ENCODE results near the gene DUSP28. TPM values are rescaled to one million over a fixed set of nuclear protein-coding genes. Genes with fewer than 3 reads are reported as not detected.

Gene DUSP28
- total and polyA plus RNA-seq, 2 of the 13 experiments (the other 11 are each of a cell fraction or from before 2014, with no cell fraction given) = 5.2 to 8.6 TPM

DNA sequence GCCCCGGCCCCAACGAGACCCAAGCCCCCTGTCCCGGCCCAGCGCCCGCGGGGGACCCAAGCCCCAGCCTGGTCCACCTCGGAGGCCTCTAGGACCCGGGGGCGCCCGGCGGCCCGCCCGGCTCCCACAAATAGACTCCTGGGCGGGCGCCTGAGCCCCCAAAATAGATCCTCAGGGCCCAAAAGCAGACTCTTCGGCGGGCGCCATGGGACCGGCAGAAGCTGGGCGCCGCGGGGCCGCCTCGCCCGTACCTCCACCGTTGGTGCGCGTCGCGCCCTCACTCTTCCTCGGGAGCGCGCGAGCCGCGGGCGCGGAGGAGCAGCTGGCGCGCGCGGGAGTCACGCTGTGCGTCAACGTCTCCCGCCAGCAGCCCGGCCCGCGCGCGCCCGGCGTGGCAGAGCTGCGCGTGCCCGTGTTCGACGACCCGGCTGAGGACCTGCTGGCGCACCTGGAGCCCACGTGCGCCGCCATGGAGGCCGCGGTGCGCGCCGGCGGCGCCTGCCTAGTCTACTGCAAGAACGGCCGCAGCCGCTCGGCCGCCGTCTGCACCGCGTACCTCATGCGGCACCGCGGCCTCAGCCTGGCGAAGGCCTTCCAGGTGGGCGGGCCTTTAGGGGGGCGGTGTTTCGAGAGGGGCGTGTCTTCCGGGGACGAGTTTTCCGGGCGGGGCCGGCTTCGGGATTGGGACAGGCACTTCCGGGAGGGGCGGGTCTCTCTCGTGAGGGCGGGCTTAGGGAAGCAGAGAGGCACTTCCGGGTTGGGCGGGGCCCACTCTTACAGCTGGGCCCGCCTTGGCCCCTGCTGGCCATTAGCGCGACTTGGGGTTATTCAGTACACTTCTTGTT, 545 bp downstream of the DUSP28 start (continued):
- TF ChIP-seq, protein P1, sequence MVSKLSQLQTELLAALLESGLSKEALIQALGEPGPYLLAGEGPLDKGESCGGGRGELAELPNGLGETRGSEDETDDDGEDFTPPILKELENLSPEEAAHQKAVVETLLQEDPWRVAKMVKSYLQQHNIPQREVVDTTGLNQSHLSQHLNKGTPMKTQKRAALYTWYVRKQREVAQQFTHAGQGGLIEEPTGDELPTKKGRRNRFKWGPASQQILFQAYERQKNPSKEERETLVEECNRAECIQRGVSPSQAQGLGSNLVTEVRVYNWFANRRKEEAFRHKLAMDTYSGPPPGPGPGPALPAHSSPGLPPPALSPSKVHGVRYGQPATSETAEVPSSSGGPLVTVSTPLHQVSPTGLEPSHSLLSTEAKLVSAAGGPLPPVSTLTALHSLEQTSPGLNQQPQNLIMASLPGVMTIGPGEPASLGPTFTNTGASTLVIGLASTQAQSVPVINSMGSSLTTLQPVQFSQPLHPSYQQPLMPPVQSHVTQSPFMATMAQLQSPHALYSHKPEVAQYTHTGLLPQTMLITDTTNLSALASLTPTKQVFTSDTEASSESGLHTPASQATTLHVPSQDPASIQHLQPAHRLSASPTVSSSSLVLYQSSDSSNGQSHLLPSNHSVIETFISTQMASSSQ (IDR thresholded peaks at IDR 0.05; ENCODE audit: low read depth) = no peak
- TF ChIP-seq, protein P1 (CRISPR knock-in tag; IDR thresholded peaks at IDR 0.05; ENCODE audit: borderline replicate concordance) = peak; percentile 54
- TF ChIP-seq HNRNPUL1 (IDR thresholded peaks at IDR 0.05; ENCODE audit: low read depth, low read length) (no peak), ZNF225 (CRISPR knock-in tag; IDR thresholded peaks at IDR 0.05) (peak; percentile 78; the same call in 1 of the 2 replicates), MXI1 (IDR thresholded peaks at IDR 0.05; ENCODE audit: borderline replicate concordance, low read depth, low read length) (peak; percentile 94; the same call in 2 of the 3 replicates), ZKSCAN1 (IDR thresholded peaks at IDR 0.05; ENCODE audit: low read length) (no peak), ZNF660 (CRISPR knock-in tag; IDR thresholded peaks at IDR 0.05; ENCODE audit: borderline replicate concordance, low read depth) (no peak), ZNF850 (CRISPR knock-in tag; conservative IDR thresholded peaks at IDR 0.05) (0 out of 2 replicates have a peak, but pooled peaks have one; percentile 89)
- TF ChIP-seq, protein P2, sequence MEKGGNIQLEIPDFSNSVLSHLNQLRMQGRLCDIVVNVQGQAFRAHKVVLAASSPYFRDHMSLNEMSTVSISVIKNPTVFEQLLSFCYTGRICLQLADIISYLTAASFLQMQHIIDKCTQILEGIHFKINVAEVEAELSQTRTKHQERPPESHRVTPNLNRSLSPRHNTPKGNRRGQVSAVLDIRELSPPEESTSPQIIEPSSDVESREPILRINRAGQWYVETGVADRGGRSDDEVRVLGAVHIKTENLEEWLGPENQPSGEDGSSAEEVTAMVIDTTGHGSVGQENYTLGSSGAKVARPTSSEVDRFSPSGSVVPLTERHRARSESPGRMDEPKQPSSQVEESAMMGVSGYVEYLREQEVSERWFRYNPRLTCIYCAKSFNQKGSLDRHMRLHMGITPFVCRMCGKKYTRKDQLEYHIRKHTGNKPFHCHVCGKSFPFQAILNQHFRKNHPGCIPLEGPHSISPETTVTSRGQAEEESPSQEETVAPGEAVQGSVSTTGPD (CRISPR knock-in tag; IDR thresholded peaks at IDR 0.05) = no peak
- TF ChIP-seq, protein P3, sequence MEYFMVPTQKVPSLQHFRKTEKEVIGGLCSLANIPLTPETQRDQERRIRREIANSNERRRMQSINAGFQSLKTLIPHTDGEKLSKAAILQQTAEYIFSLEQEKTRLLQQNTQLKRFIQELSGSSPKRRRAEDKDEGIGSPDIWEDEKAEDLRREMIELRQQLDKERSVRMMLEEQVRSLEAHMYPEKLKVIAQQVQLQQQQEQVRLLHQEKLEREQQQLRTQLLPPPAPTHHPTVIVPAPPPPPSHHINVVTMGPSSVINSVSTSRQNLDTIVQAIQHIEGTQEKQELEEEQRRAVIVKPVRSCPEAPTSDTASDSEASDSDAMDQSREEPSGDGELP (IDR thresholded peaks at IDR 0.05; ENCODE audit: borderline replicate concordance, low read depth) = peak; percentile 93
- TF ChIP-seq, protein P4, sequence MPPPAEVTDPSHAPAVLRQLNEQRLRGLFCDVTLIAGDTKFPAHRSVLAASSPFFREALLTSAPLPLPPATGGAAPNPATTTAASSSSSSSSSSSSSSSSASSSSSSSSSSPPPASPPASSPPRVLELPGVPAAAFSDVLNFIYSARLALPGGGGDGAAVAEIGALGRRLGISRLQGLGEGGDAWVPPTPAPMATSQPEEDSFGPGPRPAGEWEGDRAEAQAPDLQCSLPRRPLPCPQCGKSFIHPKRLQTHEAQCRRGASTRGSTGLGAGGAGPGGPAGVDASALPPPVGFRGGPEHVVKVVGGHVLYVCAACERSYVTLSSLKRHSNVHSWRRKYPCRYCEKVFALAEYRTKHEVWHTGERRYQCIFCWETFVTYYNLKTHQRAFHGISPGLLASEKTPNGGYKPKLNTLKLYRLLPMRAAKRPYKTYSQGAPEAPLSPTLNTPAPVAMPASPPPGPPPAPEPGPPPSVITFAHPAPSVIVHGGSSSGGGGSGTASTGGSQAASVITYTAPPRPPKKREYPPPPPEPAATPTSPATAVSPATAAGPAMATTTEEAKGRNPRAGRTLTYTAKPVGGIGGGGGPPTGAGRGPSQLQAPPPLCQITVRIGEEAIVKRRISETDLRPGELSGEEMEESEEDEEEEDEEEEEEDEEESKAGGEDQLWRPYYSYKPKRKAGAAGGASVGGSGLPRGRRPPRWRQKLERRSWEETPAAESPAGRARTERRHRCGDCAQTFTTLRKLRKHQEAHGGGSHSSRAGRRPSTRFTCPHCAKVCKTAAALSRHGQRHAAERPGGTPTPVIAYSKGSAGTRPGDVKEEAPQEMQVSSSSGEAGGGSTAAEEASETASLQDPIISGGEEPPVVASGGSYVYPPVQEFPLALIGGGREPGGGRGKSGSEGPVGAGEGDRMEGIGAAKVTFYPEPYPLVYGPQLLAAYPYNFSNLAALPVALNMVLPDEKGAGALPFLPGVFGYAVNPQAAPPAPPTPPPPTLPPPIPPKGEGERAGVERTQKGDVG (CRISPR knock-in tag; IDR thresholded peaks at IDR 0.05; ENCODE audit: borderline replicate concordance) = no peak
- TF ChIP-seq, protein P5, sequence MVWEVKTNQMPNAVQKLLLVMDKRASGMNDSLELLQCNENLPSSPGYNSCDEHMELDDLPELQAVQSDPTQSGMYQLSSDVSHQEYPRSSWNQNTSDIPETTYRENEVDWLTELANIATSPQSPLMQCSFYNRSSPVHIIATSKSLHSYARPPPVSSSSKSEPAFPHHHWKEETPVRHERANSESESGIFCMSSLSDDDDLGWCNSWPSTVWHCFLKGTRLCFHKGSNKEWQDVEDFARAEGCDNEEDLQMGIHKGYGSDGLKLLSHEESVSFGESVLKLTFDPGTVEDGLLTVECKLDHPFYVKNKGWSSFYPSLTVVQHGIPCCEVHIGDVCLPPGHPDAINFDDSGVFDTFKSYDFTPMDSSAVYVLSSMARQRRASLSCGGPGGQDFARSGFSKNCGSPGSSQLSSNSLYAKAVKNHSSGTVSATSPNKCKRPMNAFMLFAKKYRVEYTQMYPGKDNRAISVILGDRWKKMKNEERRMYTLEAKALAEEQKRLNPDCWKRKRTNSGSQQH (CRISPR knock-in tag; IDR thresholded peaks at IDR 0.05; ENCODE audit: low read depth) = peak; percentile 74
- TF ChIP-seq, protein P6, sequence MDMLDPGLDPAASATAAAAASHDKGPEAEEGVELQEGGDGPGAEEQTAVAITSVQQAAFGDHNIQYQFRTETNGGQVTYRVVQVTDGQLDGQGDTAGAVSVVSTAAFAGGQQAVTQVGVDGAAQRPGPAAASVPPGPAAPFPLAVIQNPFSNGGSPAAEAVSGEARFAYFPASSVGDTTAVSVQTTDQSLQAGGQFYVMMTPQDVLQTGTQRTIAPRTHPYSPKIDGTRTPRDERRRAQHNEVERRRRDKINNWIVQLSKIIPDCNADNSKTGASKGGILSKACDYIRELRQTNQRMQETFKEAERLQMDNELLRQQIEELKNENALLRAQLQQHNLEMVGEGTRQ (IDR thresholded peaks at IDR 0.05; ENCODE audit: low read depth, low read length) = no peak
- TF ChIP-seq, protein P6 (CRISPR knock-in tag; IDR thresholded peaks at IDR 0.05; ENCODE audit: borderline replicate concordance) = no peak
